HepG2 (cell line): ENCODE measurements around the gene RCAN2.

Source experiments
- EP300 ChIP-seq, 3 experiments: sonication (generic) in 1 of 3; formaldehyde crosslinking in 1 of 3; IDR thresholded peaks; 2 replicates each; pipeline versions ENCODE4 v1.5.1 to v1.6.1; 2011 to 2020; ENCODE audit warnings: low read depth in 2 of 3, low read length in 2 of 3, borderline replicate concordance in 1 of 3, improper control_type of control experiment in 1 of 3, mild to moderate bottlenecking in 1 of 3, missing genetic modification reagents in 1 of 3, moderate library complexity in 1 of 3
- POLR2A ChIP-seq, 2 experiments: IDR thresholded peaks; 2 replicates each; pipeline ENCODE4 v1.6.1; 2011; ENCODE audit warnings: low read depth in 2 of 2, low read length in 2 of 2, mild to moderate bottlenecking in 1 of 2, moderate library complexity in 1 of 2; ENCODE audit not compliant: insufficient read depth in 1 of 2
- ZNF274 ChIP-seq: sonication (generic); formaldehyde crosslinking; IDR thresholded peaks from 2 replicates; pipeline ENCODE4 v1.5.1; 2020; ENCODE audit warnings: mild to moderate bottlenecking, missing genetic modification reagents
- ZNF501 ChIP-seq: sonication (generic); formaldehyde crosslinking; IDR thresholded peaks from 2 replicates; pipeline ENCODE4 v1.5.1; 2020; ENCODE audit warnings: mild to moderate bottlenecking, moderate library complexity, missing genetic modification reagents

DNA sequence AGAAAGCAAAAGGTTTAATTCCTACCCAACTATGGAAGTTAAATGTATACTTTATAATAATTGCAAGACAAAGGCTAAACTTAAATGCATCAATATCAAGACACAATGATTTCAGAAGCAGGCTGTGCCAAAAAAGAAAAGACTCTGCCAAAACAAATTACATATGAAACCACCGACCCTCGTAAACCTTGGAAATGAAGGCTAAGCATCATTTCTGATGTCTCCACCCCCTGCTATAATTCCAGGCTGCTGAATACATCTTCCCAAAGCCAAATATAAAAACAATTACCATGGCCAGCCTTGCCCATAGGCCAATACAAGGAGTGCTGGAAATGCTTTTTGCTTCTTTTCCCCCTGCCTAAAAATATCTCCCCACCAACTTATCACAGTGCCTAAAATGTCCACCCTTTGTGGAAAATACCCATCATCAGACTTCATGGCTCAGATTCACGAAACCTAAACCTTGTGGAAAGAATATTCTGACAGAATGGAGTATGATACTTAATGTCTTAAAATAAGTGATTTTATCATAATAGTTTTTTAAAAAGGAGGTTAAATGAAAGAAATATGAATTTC lies 37.4 kb downstream of the RCAN2 start:
- TF ChIP-seq POLR2A (IDR thresholded peaks at IDR 0.05; ENCODE audit: insufficient read depth in 1 of 2, low read depth in 2 of 2, low read length in 2 of 2) (no peak), ZNF274 (CRISPR knock-in tag) (no peak), ZNF501 (CRISPR knock-in tag) (no peak), EP300 (IDR thresholded peaks at IDR 0.05; ENCODE audit: low read depth in 2 of 2, low read length in 2 of 2) (no peak), EP300 (CRISPR knock-in tag; IDR thresholded peaks at IDR 0.05; ENCODE audit: borderline replicate concordance) (no peak)
